H1 (cell line): ENCODE results near the gene INTS7. TPM values are rescaled to one million over a fixed set of nuclear protein-coding genes. Genes with fewer than 3 reads are reported as not detected.

ENCODE experiments used
- CTCF ChIA-PET: fragments of 300-600 bp; sonication (Branson Sonifier 250); formaldehyde crosslinking; loops from one replicate; lab custom pipeline; 2021; ENCODE audit not compliant: partially characterized antibody; lab: Charles Lee
- POLR2A ChIA-PET: fragments of 300-600 bp; sonication (Branson Sonifier 250); formaldehyde crosslinking; loops from one replicate; lab custom pipeline; 2021; ENCODE audit warnings: inconsistent platforms; ENCODE audit not compliant: partially characterized antibody; lab: Charles Lee
- DNase-seq, 2 experiments: peaks; one replicate each; pipeline versions ENCODE4 v3.0.0 to v3.0.0-alpha.2; 2010 to 2022; ENCODE audit warnings: low spot score in 2 of 2, low read depth in 1 of 2, mixed read lengths in 1 of 2
- FAIRE-seq: peaks from 2 replicates; lab custom pipeline; 2011; peaks lifted over from hg19 to GRCh38; lab: Jason Lieb, UNC
- H2AFZ ChIP-seq: 2 replicates; pipeline ENCODE4 v1.8.1; 2012; ENCODE audit warnings: low read length, inconsistent platforms
- H2AK5ac ChIP-seq: 2 replicates; pipeline ENCODE4 v1.6.1; 2013; ENCODE audit warnings: low read depth, low read length
- H2BK120ac ChIP-seq: replicated peaks from 2 replicates; pipeline ENCODE3; 2013; ENCODE audit warnings: low read depth, low read length, inconsistent platforms
- H2BK12ac ChIP-seq: 2 replicates; pipeline ENCODE4 v1.6.1; 2013; ENCODE audit warnings: low read depth, low read length
- H2BK15ac ChIP-seq: 2 replicates; pipeline ENCODE4 v1.6.1; 2013; ENCODE audit warnings: low read length
- H2BK20ac ChIP-seq: 2 replicates; pipeline ENCODE4 v1.6.1; 2013; ENCODE audit warnings: low read length
- H2BK5ac ChIP-seq: 2 replicates; pipeline ENCODE4 v1.6.1; 2013; ENCODE audit warnings: low read depth, low read length
- H3K14ac ChIP-seq: 2 replicates; pipeline ENCODE4 v1.6.1; 2013; ENCODE audit warnings: inconsistent platforms; ENCODE audit not compliant: insufficient read length
- H3K18ac ChIP-seq: 2 replicates; pipeline ENCODE4 v1.6.1; 2013; ENCODE audit warnings: low read length; ENCODE audit errors: extremely low read depth
- H3K23ac ChIP-seq: 2 replicates; pipeline ENCODE4 v1.6.1; 2013; ENCODE audit warnings: inconsistent platforms; ENCODE audit not compliant: insufficient read length
- H3K23me2 ChIP-seq: 2 replicates; pipeline ENCODE4 v1.6.1; 2013; ENCODE audit warnings: low read depth, low read length
- H3K27ac ChIP-seq: 2 replicates; pipeline ENCODE4 v1.6.1; 2011; ENCODE audit warnings: low read depth, low read length, inconsistent platforms
- H3K27me3 ChIP-seq, 4 experiments: replicated peaks in 1 of 4; 1 replicate in 1 of 4; 2 replicates in 3 of 4; pipeline versions ENCODE4 v1.6.1 to v1.8.1; 2011 to 2013; ENCODE audit warnings: low read length in 3 of 4, mild to moderate bottlenecking in 3 of 4, inconsistent platforms in 2 of 4, mixed read lengths in 2 of 4, moderate library complexity in 1 of 4; ENCODE audit not compliant: control insufficient read depth in 3 of 4, insufficient read depth in 3 of 4; ENCODE audit errors: extremely low read depth in 1 of 4
- H3K36me3 ChIP-seq, 4 experiments: 2 replicates each; pipeline versions ENCODE4 v1.6.1 to v1.8.1; 2011 to 2013; ENCODE audit warnings: mild to moderate bottlenecking in 4 of 4, low read length in 3 of 4, moderate library complexity in 2 of 4, control low read depth in 1 of 4, inconsistent platforms in 1 of 4; ENCODE audit not compliant: insufficient read depth in 4 of 4, control insufficient read depth in 2 of 4
- H3K4ac ChIP-seq: replicated peaks from 2 replicates; pipeline ENCODE3; 2013; ENCODE audit warnings: low read length, low read depth, mixed read lengths, inconsistent platforms; ENCODE audit not compliant: insufficient read length
- H3K4me1 ChIP-seq, 4 experiments: replicated peaks in 1 of 4; 1 replicate in 1 of 4; 2 replicates in 3 of 4; pipeline versions ENCODE4 v1.6.1 to v1.8.1; 2011 to 2013; ENCODE audit warnings: low read length in 3 of 4, inconsistent platforms in 2 of 4, mixed read lengths in 1 of 4; ENCODE audit not compliant: insufficient read depth in 4 of 4, control insufficient read depth in 3 of 4
- H3K4me2 ChIP-seq, 2 experiments: 2 replicates each; pipeline versions ENCODE4 v1.6.1 to v1.8.1; 2011 to 2013; ENCODE audit warnings: low read depth in 2 of 2, low read length in 2 of 2, control low read depth in 1 of 2, inconsistent platforms in 1 of 2, mild to moderate bottlenecking in 1 of 2; ENCODE audit not compliant: insufficient read depth in 1 of 2
- H3K4me3 ChIP-seq, 4 experiments: fragments of 200-600, 300-600 bp in 1 of 4; sonication (generic), shearing (Covaris generic), sonication (Bioruptor Twin) in 1 of 4; 2 replicates each; pipeline versions ENCODE4 v1.5.1 to v1.8.1; 2011 to 2016; ENCODE audit warnings: low read length in 4 of 4, low read depth in 3 of 4, control low read depth in 2 of 4, inconsistent platforms in 2 of 4, mild to moderate bottlenecking in 2 of 4, mixed read lengths in 1 of 4, moderate library complexity in 1 of 4; ENCODE audit not compliant: insufficient read depth in 2 of 4; ENCODE audit errors: extremely low read depth in 1 of 4
- H3K56ac ChIP-seq: replicated peaks from 2 replicates; pipeline ENCODE3; 2013; ENCODE audit warnings: low read depth, mild to moderate bottlenecking, mixed read lengths, low read length, inconsistent platforms; ENCODE audit not compliant: insufficient read length
- H3K79me1 ChIP-seq: 2 replicates; pipeline ENCODE4 v1.6.1; 2013; ENCODE audit warnings: low read depth, low read length, control low read depth
- H3K79me2 ChIP-seq, 2 experiments: 2 replicates each; pipeline versions ENCODE4 v1.6.1 to v1.8.1; 2012 to 2013; ENCODE audit warnings: low read length in 2 of 2, mild to moderate bottlenecking in 2 of 2, inconsistent platforms in 1 of 2; ENCODE audit not compliant: insufficient read depth in 2 of 2, control insufficient read depth in 1 of 2
- H3K9ac ChIP-seq, 4 experiments: replicated peaks in 1 of 4; 1 replicate in 1 of 4; 2 replicates in 3 of 4; pipeline versions ENCODE4 v1.6.1 to v1.8.1; 2011 to 2013; ENCODE audit warnings: low read depth in 3 of 4, low read length in 3 of 4, control low read depth in 2 of 4, mild to moderate bottlenecking in 2 of 4, moderate library complexity in 2 of 4, inconsistent platforms in 1 of 4; ENCODE audit errors: extremely low read depth in 1 of 4
- H3K9me3 ChIP-seq, 2 experiments: 2 replicates each; pipeline versions ENCODE4 v1.6.1 to v1.8.1; 2012 to 2013; ENCODE audit warnings: mild to moderate bottlenecking in 2 of 2, moderate library complexity in 2 of 2, control low read depth in 1 of 2, inconsistent platforms in 1 of 2, low read depth in 1 of 2, low read length in 1 of 2, mixed read lengths in 1 of 2; ENCODE audit not compliant: insufficient read depth in 2 of 2
- H4K20me1 ChIP-seq, 2 experiments: replicated peaks in 1 of 2; 2 replicates each; pipeline versions ENCODE3 to v1.8.1; 2011 to 2013; ENCODE audit warnings: inconsistent platforms in 2 of 2, low read length in 2 of 2, mild to moderate bottlenecking in 1 of 2; ENCODE audit not compliant: insufficient read depth in 2 of 2, control insufficient read depth in 1 of 2
- H4K5ac ChIP-seq: 2 replicates; pipeline ENCODE4 v1.6.1; 2013; ENCODE audit warnings: low read length, low read depth, mixed read lengths, inconsistent platforms; ENCODE audit not compliant: insufficient read length
- H4K8ac ChIP-seq: 2 replicates; pipeline ENCODE4 v1.8.0; 2013; ENCODE audit warnings: mild to moderate bottlenecking, moderate library complexity, low read length, inconsistent platforms; ENCODE audit not compliant: insufficient read depth; ENCODE audit errors: extremely low read depth
- H4K91ac ChIP-seq: replicated peaks from 2 replicates; pipeline ENCODE3; 2013; ENCODE audit warnings: low read length, mixed read lengths, inconsistent platforms; ENCODE audit not compliant: insufficient read length
- CBX8 ChIP-seq: fragments of 300-800, 300-1000 bp; sonication (generic); IDR thresholded peaks from 2 replicates; pipeline ENCODE4 v1.7.1; 2016; ENCODE audit warnings: low read depth, low read length, borderline replicate concordance
- CREB1 ChIP-seq: IDR thresholded peaks from 2 replicates; pipeline ENCODE4 v1.6.1; 2012; ENCODE audit warnings: inconsistent platforms
- EGR1 ChIP-seq: IDR thresholded peaks from 2 replicates; pipeline ENCODE4 v1.6.1; 2011; ENCODE audit warnings: low read depth, low read length, borderline replicate concordance
- EZH2 ChIP-seq: fragments of 200-600 bp; sonication (generic); IDR thresholded peaks from 2 replicates; pipeline ENCODE4 v1.7.1; 2012; ENCODE audit warnings: low read depth, mild to moderate bottlenecking, moderate library complexity, low read length, inconsistent platforms; ENCODE audit not compliant: severe bottlenecking
- HDAC2 ChIP-seq, 2 experiments: fragments of 300-600 bp in 1 of 2; sonication (generic) in 1 of 2; IDR thresholded peaks; 2 replicates each; pipeline ENCODE4 v1.6.1; 2011 to 2012; ENCODE audit warnings: low read depth in 2 of 2, low read length in 2 of 2, mild to moderate bottlenecking in 2 of 2, moderate library complexity in 2 of 2, borderline replicate concordance in 1 of 2, inconsistent platforms in 1 of 2
- KDM1A ChIP-seq: fragments of 200-600, 300-600 bp; sonication (generic); IDR thresholded peaks from 2 replicates; pipeline ENCODE4 v1.7.1; 2016; ENCODE audit warnings: mild to moderate bottlenecking, low read length, borderline replicate concordance
- KDM5A ChIP-seq: fragments of 200-600 bp; IDR thresholded peaks from 2 replicates; pipeline ENCODE4 v1.7.1; 2012; ENCODE audit warnings: mild to moderate bottlenecking, low read length, inconsistent platforms, mixed read lengths
- NANOG ChIP-seq: IDR thresholded peaks from 2 replicates; pipeline ENCODE4 v1.6.1; 2011; ENCODE audit warnings: low read length, low read depth, mild to moderate bottlenecking, inconsistent platforms; ENCODE audit not compliant: insufficient read depth, poor library complexity, severe bottlenecking
- POLR2A ChIP-seq, 2 experiments: IDR thresholded peaks; 1 replicate in 1 of 2; 2 replicates in 1 of 2; pipeline ENCODE4 v1.6.1; 2011; ENCODE audit warnings: low read depth in 2 of 2, low read length in 2 of 2, mild to moderate bottlenecking in 2 of 2; ENCODE audit errors: control extremely low read depth in 1 of 2
- RBBP5 ChIP-seq: IDR thresholded peaks from 2 replicates; pipeline ENCODE4 v1.7.1; 2012; ENCODE audit warnings: low read depth, mild to moderate bottlenecking, inconsistent platforms, low read length, moderate library complexity, borderline replicate concordance
- RXRA ChIP-seq: IDR thresholded peaks from 2 replicates; pipeline ENCODE4 v1.6.1; 2011; ENCODE audit warnings: low read depth, mild to moderate bottlenecking, low read length, moderate library complexity; ENCODE audit not compliant: insufficient read depth
- SIN3A ChIP-seq, 2 experiments: IDR thresholded peaks in 1 of 2; conservative IDR thresholded peaks in 1 of 2; 2 replicates each; pipeline ENCODE4 v1.6.1; 2011 to 2012; ENCODE audit warnings: low read length in 2 of 2, improper control_type of control experiment in 1 of 2, low read depth in 1 of 2, mild to moderate bottlenecking in 1 of 2
- SIRT6 ChIP-seq: IDR thresholded peaks from one replicate; pipeline ENCODE4 v1.7.1; 2012; ENCODE audit warnings: low read length, inconsistent platforms
- TEAD4 ChIP-seq: IDR thresholded peaks from 2 replicates; pipeline ENCODE4 v1.6.1; 2012; ENCODE audit warnings: low read depth, low read length, inconsistent platforms, mixed read lengths
- YY1 ChIP-seq: IDR thresholded peaks from 2 replicates; pipeline ENCODE4 v1.6.1; 2011; ENCODE audit warnings: low read depth, mild to moderate bottlenecking, low read length
- WGBS, 2 experiments: shearing (Covaris generic) in 1 of 2; methylation state at CpG; one replicate each; pipeline versions ENCODE4 v1.1.6 to v1.1.7; 2013 to 2015; ENCODE audit warnings: low lambda C conversion rate in 2 of 2, mixed read lengths in 2 of 2, inconsistent platforms in 1 of 2, low coverage in 1 of 2, missing lambda C conversion rate in 1 of 2; ENCODE audit not compliant: insufficient replicate concordance in 2 of 2, insufficient coverage in 1 of 2, insufficient read length in 1 of 2; ENCODE audit errors: extremely low coverage in 1 of 2, missing lambda C conversion rate in 1 of 2; 5-methylcytosine and 5-hydroxymethylcytosine counted together
- polyA plus RNA-seq, 7 experiments: library from polyadenylated mRNA; depleted of rRNA in 3 of 7; stranded (reverse) in 5 of 7; unstranded in 2 of 7; fragments of >200 nt in 5 of 7; fragments of 200-250 nt in 2 of 7; gene quantifications; 1 replicate in 5 of 7; 2 replicates in 1 of 7; 4 replicates in 1 of 7; pipeline versions ENCODE4 v1.2.1 to v1.2.3, GENCODE V29; 2011 to 2013; ENCODE audit warnings: missing spikeins in 2 of 7, mixed read lengths in 2 of 7
- total RNA-seq: library from RNA; stranded (reverse); fragmentation: NEBNext Ultra II Directional; extraction: Animal tissue kit (Norgen Biotek cat#: 25700); gene quantifications from 2 replicates; pipeline ENCODE4 v1.2.1, GENCODE V29; 2021

The INTS7 gene
- total and polyA plus RNA-seq, 2 of the 8 experiments (the other 6 are each of a cell fraction or from before 2014, with no cell fraction given): 15.2 to 22.4 TPM

- H4K8ac ChIP-seq: no peak overlapping the region
- FAIRE-seq: no peak
- no peak for TF ChIP-seq EGR1
- TF ChIP-seq POLR2A (IDR thresholded peaks at IDR 0.05; ENCODE audit: control extremely low read depth in 1 of 2, low read depth in 2 of 2, low read length in 2 of 2): no peak
- TF ChIP-seq CBX8: no peak
- TF ChIP-seq NANOG: no peak
- TF ChIP-seq KDM5A: no peak
- TF ChIP-seq SIRT6: no peak
- TF ChIP-seq HDAC2 (IDR thresholded peaks at IDR 0.05; ENCODE audit: borderline replicate concordance in 1 of 2, low read depth in 2 of 2, low read length in 2 of 2): no peak
- TF ChIP-seq KDM1A: no peak
- TF ChIP-seq SIN3A (conservative IDR thresholded peaks at IDR 0.05 in 1 of 2, IDR thresholded peaks at IDR 0.05 in 1 of 2; ENCODE audit: low read depth in 1 of 2, low read length in 2 of 2): no peak
- no peak for TF ChIP-seq RXRA
- TF ChIP-seq YY1: no peak
- no peak for TF ChIP-seq CREB1
- TF ChIP-seq RBBP5: no peak
- TF ChIP-seq TEAD4: no peak
- no peak for TF ChIP-seq EZH2
Measured at GRCh38 chr1:211893260-211893659, 142.1 kb downstream of the INTS7 start.

More at GRCh38 chr1:211893260-211893659, 142.1 kb downstream of the INTS7 start:
- H2BK120ac ChIP-seq: no peak overlapping the region
- no peaks in the 10 kb centered on the region for H3K9me3 ChIP-seq
- no peak overlapping the region for H2BK20ac ChIP-seq
- H3K36me3 ChIP-seq: no peaks in the 10 kb centered on the region
- no peak overlapping the region for H2BK5ac ChIP-seq
- H3K79me2 ChIP-seq: no peaks in the 10 kb centered on the region
- no peak overlapping the region for H3K27ac ChIP-seq
- H2BK15ac ChIP-seq: no peak overlapping the region
- H3K14ac ChIP-seq: no peak overlapping the region
- no peak overlapping the region for H4K5ac ChIP-seq
- no peaks in the 10 kb centered on the region for H3K79me1 ChIP-seq
- no peaks in the 10 kb centered on the region for H3K4me1 ChIP-seq
- H3K4ac ChIP-seq: no peak overlapping the region
- no peak overlapping the region for H3K9ac ChIP-seq
- 0 out of 2 replicates have a peak, but pooled peaks cover 2% of the 10 kb centered on the region for H3K23me2 ChIP-seq
- no peak overlapping the region for H3K4me3 ChIP-seq
- no peak overlapping the region for H2AK5ac ChIP-seq
- DNase-seq: no peak
- no peak overlapping the region for H2BK12ac ChIP-seq
- ChIA-PET CTCF (interaction anchor here (1.6 kb wide), 1 partner anchor 27 kb away, joined by 3 read pairs; no protein-coding TSS in a partner anchor), POLR2A (no interaction called here)
- no peak overlapping the region for H2AFZ ChIP-seq
- no peak overlapping the region for H3K23ac ChIP-seq
- 82% methylated on average over 5 of the region's 5 CpGs; no CpG with 5 or more reads in 1 of the 2 experiments for WGBS, 2 experiments
- no peak overlapping the region for H3K18ac ChIP-seq
- no peaks in the 10 kb centered on the region for H4K20me1 ChIP-seq
- H4K91ac ChIP-seq: no peak overlapping the region
- H3K4me2 ChIP-seq: no peak overlapping the region
- no peak overlapping the region for H3K56ac ChIP-seq
- no peaks in the 10 kb centered on the region for H3K27me3 ChIP-seq
